Muscle layer of duodenum (tissue), 2 donors: ENCODE data around the gene ZGLP1.

Experiments
- H3K27ac ChIP-seq: one replicate; pipeline ENCODE4 v1.7.0; 2013; ENCODE audit warnings: mild to moderate bottlenecking, low read length
- H3K27me3 ChIP-seq: one replicate; pipeline ENCODE4 v1.7.0; 2013; ENCODE audit warnings: low read depth, mild to moderate bottlenecking, control low read depth, low read length
- H3K36me3 ChIP-seq, 2 donors: one replicate each; pipeline ENCODE4 v1.7.0; 2013; ENCODE audit warnings: low read length in 2 of 2, control low read depth in 1 of 2, mild to moderate bottlenecking in 1 of 2; ENCODE audit not compliant: insufficient read depth in 2 of 2, control insufficient read depth in 1 of 2
- H3K4me1 ChIP-seq, 2 donors: one replicate each; pipeline ENCODE4 v1.7.0; 2013; ENCODE audit warnings: low read length in 2 of 2, mild to moderate bottlenecking in 2 of 2, control low read depth in 1 of 2, moderate library complexity in 1 of 2; ENCODE audit not compliant: insufficient read depth in 2 of 2, control insufficient read depth in 1 of 2
- H3K4me3 ChIP-seq, 2 donors: one replicate each; pipeline ENCODE4 v1.7.0; 2013; ENCODE audit warnings: low read length in 2 of 2, low read depth in 1 of 2, mild to moderate bottlenecking in 1 of 2
- H3K9me3 ChIP-seq, 2 donors: one replicate each; pipeline ENCODE4 v1.7.0; 2013; ENCODE audit warnings: low read length in 2 of 2, control low read depth in 1 of 2, mild to moderate bottlenecking in 1 of 2; ENCODE audit not compliant: control insufficient read depth in 1 of 2
- donor health status: healthy.

ZGLP1 gene

DNA sequence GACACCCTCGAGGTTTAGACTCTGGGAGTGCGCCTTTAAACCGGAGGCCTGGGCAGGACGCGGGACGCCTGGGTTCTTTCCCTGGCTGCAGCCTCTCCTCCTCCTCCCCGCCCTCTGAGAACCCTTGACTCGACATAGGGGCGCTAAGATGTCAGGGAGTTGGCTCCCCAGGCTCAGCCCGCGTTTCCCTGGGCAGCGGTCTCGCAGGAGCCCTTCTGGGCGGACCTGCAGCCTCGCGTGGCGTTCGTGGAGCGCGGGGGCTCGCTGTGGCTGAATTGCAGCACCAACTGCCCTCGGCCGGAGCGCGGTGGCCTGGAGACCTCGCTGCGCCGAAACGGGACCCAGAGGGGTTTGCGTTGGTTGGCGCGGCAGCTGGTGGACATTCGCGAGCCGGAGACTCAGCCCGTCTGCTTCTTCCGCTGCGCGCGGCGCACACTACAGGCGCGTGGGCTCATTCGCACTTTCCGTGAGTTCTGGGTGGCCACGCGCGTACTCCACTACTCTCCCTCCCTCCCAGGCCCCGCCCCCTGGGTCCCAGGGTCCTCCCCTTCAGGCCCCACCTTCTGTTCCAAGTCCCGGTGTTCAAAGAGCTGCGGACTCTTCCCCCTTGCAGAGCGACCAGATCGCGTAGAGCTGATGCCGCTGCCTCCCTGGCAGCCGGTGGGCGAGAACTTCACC is 18.6 kb downstream of the ZGLP1 start:
- peaks cover 0 to under 1% of the 10 kb centered on the region in 2 donors for H3K36me3 ChIP-seq
- no peaks in the 10 kb centered on the region for H3K9me3 ChIP-seq
- peak overlapping the region; percentile 47 to 60 for H3K4me3 ChIP-seq
- H3K27me3 ChIP-seq: peaks cover 81% of the 10 kb centered on the region
- no peak overlapping the region for H3K27ac ChIP-seq
- H3K4me1 ChIP-seq: peaks cover 5 to 83% of the 10 kb centered on the region in 2 donors

GRCh38 chr19:10290357-10290875 is 19.2 kb downstream of the ZGLP1 start:
- H3K27me3 ChIP-seq: peaks cover 75% of the 10 kb centered on the region
- H3K4me3 ChIP-seq: peak overlapping the region in 1 of 2 donors; percentile 60
- H3K9me3 ChIP-seq: no peaks in the 10 kb centered on the region
- peaks cover 5 to 79% of the 10 kb centered on the region in 2 donors for H3K4me1 ChIP-seq
- no peak overlapping the region for H3K27ac ChIP-seq
- peaks cover 4 to 6% of the 10 kb centered on the region in 2 donors for H3K36me3 ChIP-seq

- peaks cover 10 to 12% of the 10 kb centered on the region in 2 donors for H3K36me3 ChIP-seq
- H3K4me3 ChIP-seq: peak within 1 kb of the TSS; percentile 16 to 60
- peaks cover 70% of the 10 kb centered on the region for H3K27me3 ChIP-seq
- H3K9me3 ChIP-seq: no peaks in the 10 kb centered on the region
- H3K27ac ChIP-seq: no peak within 1 kb of the TSS
- H3K4me1 ChIP-seq: peaks cover 5 to 73% of the 10 kb centered on the region in 2 donors
These were observed 19.7 kb downstream of the ZGLP1 start, which contains the start of gene ICAM5 for GRCh38 chr19:10289836-10290356. Gene ICAM5 (plus strand): TSS chr19:10289952. CDS start chr19:10290044, 92 bp downstream.

DNA sequence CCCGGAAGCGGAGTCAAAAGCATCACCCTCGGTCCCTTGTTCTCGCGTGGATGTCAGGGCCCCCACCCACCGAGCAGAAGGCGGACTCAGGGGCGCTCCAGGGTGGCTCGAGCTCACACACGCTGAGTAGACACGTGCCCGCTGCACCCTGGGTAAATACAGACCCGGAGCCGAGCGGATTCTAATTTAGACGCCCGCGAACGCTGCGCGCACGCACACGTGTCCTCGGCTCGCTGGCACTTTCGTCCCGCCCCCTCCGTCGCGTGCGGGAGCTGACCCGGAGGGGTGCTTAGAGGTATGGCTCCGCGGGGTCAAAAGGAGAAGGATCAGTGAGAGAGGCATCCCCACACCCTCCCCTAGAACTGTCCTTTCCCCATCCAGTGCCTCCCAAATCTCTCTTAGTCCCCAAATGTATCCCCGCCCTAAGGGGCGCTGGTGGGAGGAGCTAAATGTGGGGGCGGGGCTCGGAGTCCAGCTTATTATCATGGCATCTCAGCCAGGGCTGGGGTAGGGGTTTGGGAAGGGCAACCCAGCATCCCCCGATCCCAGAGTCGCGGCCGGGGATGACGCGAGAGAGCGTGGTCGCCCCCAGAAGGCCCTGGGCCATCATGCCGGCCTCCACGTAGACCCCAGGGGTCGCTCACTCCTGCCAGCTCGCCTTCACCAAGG is 20.3 kb downstream of the ZGLP1 start:
- Histone ChIP-seq H3K27ac (no peak overlapping the region), H3K9me3 (no peaks in the 10 kb centered on the region), H3K36me3 (peaks cover 12 to 18% of the 10 kb centered on the region in 2 donors), H3K4me3 (peak overlapping the region; percentile 16 to 60), H3K27me3 (peaks cover 64% of the 10 kb centered on the region), H3K4me1 (peaks cover 5 to 70% of the 10 kb centered on the region in 2 donors)

- no peaks in the 10 kb centered on the region for H3K9me3 ChIP-seq
- H3K27ac ChIP-seq: no peak overlapping the region
- H3K36me3 ChIP-seq: peaks cover 12 to 23% of the 10 kb centered on the region in 2 donors
- peak overlapping the region; percentile 16 to 60 for H3K4me3 ChIP-seq
- peaks cover 58% of the 10 kb centered on the region for H3K27me3 ChIP-seq
- H3K4me1 ChIP-seq: peaks cover 5 to 70% of the 10 kb centered on the region in 2 donors
These were observed 20.9 kb downstream of the ZGLP1 start for GRCh38 chr19:10288662-10289166.

DNA sequence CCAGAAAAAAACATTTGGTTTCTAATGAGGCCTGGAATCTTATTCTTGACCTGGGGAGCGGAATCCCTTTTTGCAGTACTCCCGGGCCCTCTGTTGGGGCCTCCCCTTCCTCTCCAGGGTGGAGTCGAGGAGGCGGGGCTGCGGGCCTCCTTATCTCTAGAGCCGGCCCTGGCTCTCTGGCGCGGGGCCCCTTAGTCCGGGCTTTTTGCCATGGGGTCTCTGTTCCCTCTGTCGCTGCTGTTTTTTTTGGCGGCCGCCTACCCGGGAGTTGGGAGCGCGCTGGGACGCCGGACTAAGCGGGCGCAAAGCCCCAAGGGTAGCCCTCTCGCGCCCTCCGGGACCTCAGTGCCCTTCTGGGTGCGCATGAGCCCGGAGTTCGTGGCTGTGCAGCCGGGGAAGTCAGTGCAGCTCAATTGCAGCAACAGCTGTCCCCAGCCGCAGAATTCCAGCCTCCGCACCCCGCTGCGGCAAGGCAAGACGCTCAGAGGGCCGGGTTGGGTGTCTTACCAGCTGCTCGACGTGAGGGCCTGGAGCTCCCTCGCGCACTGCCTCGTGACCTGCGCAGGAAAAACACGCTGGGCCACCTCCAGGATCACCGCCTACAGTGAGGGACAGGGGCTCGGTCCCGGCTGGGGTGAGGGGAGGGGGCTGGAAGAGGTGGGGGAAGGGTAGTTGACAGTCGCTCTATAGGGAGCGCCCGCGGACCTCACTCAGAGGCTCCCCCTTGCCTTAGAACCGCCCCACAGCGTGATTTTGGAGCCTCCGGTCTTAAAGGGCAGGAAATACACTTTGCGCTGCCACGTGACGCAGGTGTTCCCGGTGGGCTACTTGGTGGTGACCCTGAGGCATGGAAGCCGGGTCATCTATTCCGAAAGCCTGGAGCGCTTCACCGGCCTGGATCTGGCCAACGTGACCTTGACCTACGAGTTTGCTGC is 22.5 kb downstream of the ZGLP1 start, which contains the start of gene ICAM4:
Gene ICAM4 (plus strand): TSS at position 153 of the 935 bp plus-strand sequence. CDS start 58 bp downstream, at position 211.
- Histone ChIP-seq H3K4me3 (no peak within 1 kb of the TSS), H3K36me3 (peaks cover 17 to 29% of the 10 kb centered on the region in 2 donors), H3K4me1 (peaks cover 5 to 60% of the 10 kb centered on the region in 2 donors), H3K27ac (no peak within 1 kb of the TSS), H3K27me3 (peaks cover 42% of the 10 kb centered on the region), H3K9me3 (no peaks in the 10 kb centered on the region)

DNA sequence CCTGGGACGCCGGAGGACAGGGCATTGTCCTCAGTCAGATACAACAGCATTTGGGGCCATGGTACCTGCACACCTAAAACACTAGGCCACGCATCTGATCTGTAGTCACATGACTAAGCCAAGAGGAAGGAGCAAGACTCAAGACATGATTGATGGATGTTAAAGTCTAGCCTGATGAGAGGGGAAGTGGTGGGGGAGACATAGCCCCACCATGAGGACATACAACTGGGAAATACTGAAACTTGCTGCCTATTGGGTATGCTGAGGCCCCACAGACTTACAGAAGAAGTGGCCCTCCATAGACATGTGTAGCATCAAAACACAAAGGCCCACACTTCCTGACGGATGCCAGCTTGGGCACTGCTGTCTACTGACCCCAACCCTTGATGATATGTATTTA is 24.2 kb downstream of the ZGLP1 start:
- Histone ChIP-seq H3K4me1 (peaks cover 4 to 43% of the 10 kb centered on the region in 2 donors), H3K27ac (no peak overlapping the region), H3K9me3 (no peaks in the 10 kb centered on the region), H3K36me3 (peaks cover 17 to 29% of the 10 kb centered on the region in 2 donors), H3K4me3 (no peak overlapping the region), H3K27me3 (peaks cover 25% of the 10 kb centered on the region)

DNA sequence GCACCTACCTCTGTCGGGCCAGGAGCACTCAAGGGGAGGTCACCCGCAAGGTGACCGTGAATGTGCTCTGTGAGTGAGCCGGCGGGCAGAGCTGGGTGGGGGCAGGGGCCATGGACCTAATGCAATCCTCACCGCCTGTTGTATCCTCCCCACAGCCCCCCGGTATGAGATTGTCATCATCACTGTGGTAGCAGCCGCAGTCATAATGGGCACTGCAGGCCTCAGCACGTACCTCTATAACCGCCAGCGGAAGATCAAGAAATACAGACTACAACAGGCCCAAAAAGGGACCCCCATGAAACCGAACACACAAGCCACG is 24.7 kb downstream of the ZGLP1 start:
- no peak overlapping the region for H3K4me3 ChIP-seq
- H3K27me3 ChIP-seq: peaks cover 20% of the 10 kb centered on the region
- H3K9me3 ChIP-seq: no peaks in the 10 kb centered on the region
- H3K27ac ChIP-seq: no peak overlapping the region
- peaks cover 17 to 29% of the 10 kb centered on the region in 2 donors for H3K36me3 ChIP-seq
- peaks cover 0 to 39% of the 10 kb centered on the region in 2 donors for H3K4me1 ChIP-seq

- peaks cover 17% of the 10 kb centered on the region for H3K27me3 ChIP-seq
- no peak overlapping the region for H3K4me3 ChIP-seq
- H3K9me3 ChIP-seq: no peaks in the 10 kb centered on the region
- H3K4me1 ChIP-seq: peaks cover 0 to 33% of the 10 kb centered on the region in 2 donors
- H3K36me3 ChIP-seq: peaks cover 17 to 29% of the 10 kb centered on the region in 2 donors
- H3K27ac ChIP-seq: no peak overlapping the region
These were observed 25.3 kb downstream of the ZGLP1 start for GRCh38 chr19:10284065-10284959.
